ENCODE data around the gene SLMAP. TPM values are rescaled to one million over a fixed set of nuclear protein-coding genes. Genes with fewer than 3 reads are reported as not detected.

SLMAP gene
- total and polyA plus RNA-seq, 2 donors (not counting 1 experiment from before 2014, with no cell fraction given): 9.7 to 67.2 TPM

DNA sequence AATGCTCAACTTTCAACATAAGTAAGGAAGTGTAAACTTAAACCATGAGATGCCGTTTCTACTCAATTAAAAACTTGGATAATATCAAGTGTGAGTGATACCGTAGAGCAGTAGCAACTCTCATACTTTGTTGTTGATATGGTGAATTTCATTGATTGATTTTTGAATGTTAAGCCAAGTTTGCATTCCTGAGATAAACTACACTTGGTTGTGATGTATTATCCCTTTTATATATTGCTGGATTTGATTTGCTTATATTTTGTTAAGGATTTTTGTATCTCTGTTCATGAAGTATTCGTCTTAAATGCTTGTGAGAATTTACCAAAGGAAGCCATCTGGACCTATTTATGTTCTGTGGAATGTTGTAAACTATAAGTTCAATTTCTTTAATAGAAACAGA, 21.7 kb downstream of the SLMAP start:
- Histone ChIP-seq H3K4me3 (ENCODE audit: control extremely low read depth in 1 of 5, extremely low read depth in 1 of 5, insufficient read depth in 1 of 5, low read depth in 2 of 5, low read length in 4 of 5) (no peak overlapping the region), H3K4me2 (replicated peaks; ENCODE audit: low read depth, low read length, poor library complexity, severe bottlenecking) (no peak overlapping the region), H3K9me3 (ENCODE audit: control extremely low read depth in 1 of 3, control insufficient read depth in 2 of 3, insufficient read depth in 1 of 3, low read length in 2 of 3) (no peaks in the 10 kb centered on the region), H3K27me3 (replicated peaks in 1 of 4; ENCODE audit: control extremely low read depth in 1 of 4, control insufficient read depth in 3 of 4, insufficient read depth in 4 of 4, low read length in 3 of 4) (no peaks in the 10 kb centered on the region), H3K27ac (ENCODE audit: low read length in 2 of 2) (no peak overlapping the region), H3K4me1 (ENCODE audit: control insufficient read depth in 2 of 2, insufficient read depth in 2 of 2, low read length in 2 of 2) (no peaks in the 10 kb centered on the region), H3K36me3 (replicated peaks in 1 of 2; ENCODE audit: control extremely low read depth in 1 of 2, control insufficient read depth in 1 of 2, extremely low read depth in 1 of 2, insufficient read depth in 2 of 2, low read length in 1 of 2) (peaks cover 0 to 3% of the 10 kb centered on the region in 2 experiments), H4K20me1 (ENCODE audit: control insufficient read depth, insufficient read depth, low read length, poor library complexity, severe bottlenecking) (peaks cover 38% of the 10 kb centered on the region), H2AFZ (ENCODE audit: insufficient read depth, low read depth, low read length, poor library complexity, severe bottlenecking) (no peak overlapping the region), H3K79me2 (ENCODE audit: control insufficient read depth, insufficient read depth, low read length) (peaks cover 74% of the 10 kb centered on the region), H3K9ac (ENCODE audit: low read length) (no peak overlapping the region)
- H3K27ac Mint-ChIP-seq: no peak overlapping the region
- ChIA-PET CTCF (no interaction called here), POLR2A (no interaction called here)
- intact Hi-C loops (cut with micrococcal nuclease): no loop called here
- no peak for ATAC-seq (ENCODE audit: low read depth)
- no peak for TF ChIP-seq EZH2 (IDR thresholded peaks at IDR 0.05; ENCODE audit: borderline replicate concordance, insufficient read depth, low read depth, low read length, poor library complexity, severe bottlenecking)
- TF ChIP-seq, protein P1, sequence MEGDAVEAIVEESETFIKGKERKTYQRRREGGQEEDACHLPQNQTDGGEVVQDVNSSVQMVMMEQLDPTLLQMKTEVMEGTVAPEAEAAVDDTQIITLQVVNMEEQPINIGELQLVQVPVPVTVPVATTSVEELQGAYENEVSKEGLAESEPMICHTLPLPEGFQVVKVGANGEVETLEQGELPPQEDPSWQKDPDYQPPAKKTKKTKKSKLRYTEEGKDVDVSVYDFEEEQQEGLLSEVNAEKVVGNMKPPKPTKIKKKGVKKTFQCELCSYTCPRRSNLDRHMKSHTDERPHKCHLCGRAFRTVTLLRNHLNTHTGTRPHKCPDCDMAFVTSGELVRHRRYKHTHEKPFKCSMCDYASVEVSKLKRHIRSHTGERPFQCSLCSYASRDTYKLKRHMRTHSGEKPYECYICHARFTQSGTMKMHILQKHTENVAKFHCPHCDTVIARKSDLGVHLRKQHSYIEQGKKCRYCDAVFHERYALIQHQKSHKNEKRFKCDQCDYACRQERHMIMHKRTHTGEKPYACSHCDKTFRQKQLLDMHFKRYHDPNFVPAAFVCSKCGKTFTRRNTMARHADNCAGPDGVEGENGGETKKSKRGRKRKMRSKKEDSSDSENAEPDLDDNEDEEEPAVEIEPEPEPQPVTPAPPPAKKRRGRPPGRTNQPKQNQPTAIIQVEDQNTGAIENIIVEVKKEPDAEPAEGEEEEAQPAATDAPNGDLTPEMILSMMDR (IDR thresholded peaks at IDR 0.05): no peak
- no peaks in the 10 kb centered on the region for H3K9me3 Mint-ChIP-seq (ENCODE audit: insufficient read depth)
- H3K4me3 Mint-ChIP-seq: no peak overlapping the region
- no peak for DNase-seq
- H3K4me1 Mint-ChIP-seq: peaks cover 7% of the 10 kb centered on the region
- no CpG with 5 or more reads among the region's 3 CpGs for WGBS (ENCODE audit: insufficient coverage)
- H3K27me3 Mint-ChIP-seq: no peaks in the 10 kb centered on the region

DNA sequence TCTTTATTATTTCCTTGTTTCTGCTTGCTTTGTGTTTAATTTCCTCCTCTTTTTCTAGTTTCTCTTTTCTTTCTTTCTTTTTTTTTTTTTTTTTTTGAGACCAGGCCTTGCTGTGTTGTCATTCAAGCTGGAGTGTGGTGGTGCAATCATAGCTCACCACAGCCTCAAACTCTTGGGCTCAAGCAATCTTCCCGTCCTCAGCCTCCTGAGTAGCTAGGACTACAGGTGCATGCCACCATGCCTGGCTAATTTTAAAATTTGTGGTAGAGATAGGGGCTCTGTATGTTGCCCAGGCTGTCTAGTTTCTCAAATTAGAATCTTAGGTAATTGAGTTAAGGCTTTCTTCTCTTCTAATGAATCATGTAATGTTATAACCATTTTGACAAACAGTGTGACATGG, 22.4 kb downstream of the SLMAP start:
- no peaks in the 10 kb centered on the region for H3K27me3 ChIP-seq (replicated peaks in 1 of 4; ENCODE audit: control extremely low read depth in 1 of 4, control insufficient read depth in 3 of 4, insufficient read depth in 4 of 4, low read length in 3 of 4)
- Mint-ChIP-seq H3K27ac (no peak overlapping the region), H3K9me3 (ENCODE audit: insufficient read depth) (no peaks in the 10 kb centered on the region), H3K27me3 (no peaks in the 10 kb centered on the region), H3K4me1 (peaks cover 12% of the 10 kb centered on the region), H3K4me3 (no peak overlapping the region)
- peaks cover 74% of the 10 kb centered on the region for H3K79me2 ChIP-seq (ENCODE audit: control insufficient read depth, insufficient read depth, low read length)
- no peaks in the 10 kb centered on the region for H3K4me1 ChIP-seq (ENCODE audit: control insufficient read depth in 2 of 2, insufficient read depth in 2 of 2, low read length in 2 of 2)
- H3K27ac ChIP-seq (ENCODE audit: low read length in 2 of 2): no peak overlapping the region
- no peak overlapping the region for H3K4me3 ChIP-seq (ENCODE audit: control extremely low read depth in 1 of 5, extremely low read depth in 1 of 5, insufficient read depth in 1 of 5, low read depth in 2 of 5, low read length in 4 of 5)
- no peak for TF ChIP-seq EZH2 (IDR thresholded peaks at IDR 0.05; ENCODE audit: borderline replicate concordance, insufficient read depth, low read depth, low read length, poor library complexity, severe bottlenecking)
- TF ChIP-seq, protein P1 (IDR thresholded peaks at IDR 0.05): no peak
- WGBS (ENCODE audit: insufficient coverage): no CpG with 5 or more reads among the region's 1 CpG
- H4K20me1 ChIP-seq (ENCODE audit: control insufficient read depth, insufficient read depth, low read length, poor library complexity, severe bottlenecking): peaks cover 36% of the 10 kb centered on the region
- CTCF ChIA-PET: no interaction called here
- DNase-seq: no peak
- intact Hi-C loops (cut with micrococcal nuclease): no loop called here
- no peak overlapping the region for H3K9ac ChIP-seq (ENCODE audit: low read length)
- peaks cover 0 to under 1% of the 10 kb centered on the region in 2 experiments for H3K36me3 ChIP-seq (replicated peaks in 1 of 2; ENCODE audit: control extremely low read depth in 1 of 2, control insufficient read depth in 1 of 2, extremely low read depth in 1 of 2, insufficient read depth in 2 of 2, low read length in 1 of 2)
- ATAC-seq (ENCODE audit: low read depth): no peak
- POLR2A ChIA-PET: no interaction called here
- H3K9me3 ChIP-seq (ENCODE audit: control extremely low read depth in 1 of 3, control insufficient read depth in 2 of 3, insufficient read depth in 1 of 3, low read length in 2 of 3): no peaks in the 10 kb centered on the region
- no peak overlapping the region for H3K4me2 ChIP-seq (replicated peaks; ENCODE audit: low read depth, low read length, poor library complexity, severe bottlenecking)
- H2AFZ ChIP-seq (ENCODE audit: insufficient read depth, low read depth, low read length, poor library complexity, severe bottlenecking): no peak overlapping the region

All from B cell (primary cell).